DND-41 (cell line): ENCODE results near the gene ESRRA.

ENCODE experiments used
- ATAC-seq: fragments of 200-7000 bp; cut with Tn5 transposase; 3 replicates; pipeline ENCODE4 v1.9.1; 2021; ENCODE audit warnings: low read depth; ENCODE audit not compliant: insufficient read depth
- DNase-seq: peaks from one replicate; pipeline ENCODE4 v3.0.0-alpha.2; 2020
- H2AFZ ChIP-seq: 2 replicates; pipeline ENCODE4 v1.6.0; 2012; ENCODE audit warnings: low read depth, low read length
- H3K27ac ChIP-seq: 2 replicates; pipeline ENCODE4 v1.5.1; 2012; ENCODE audit warnings: low read length, inconsistent platforms
- H3K27me3 ChIP-seq: fragments of 200-600 bp; sonication (generic); 2 replicates; pipeline ENCODE4 v1.6.0; 2012; ENCODE audit warnings: low read length, mild to moderate bottlenecking, inconsistent platforms; ENCODE audit not compliant: insufficient read depth, poor library complexity
- H3K36me3 ChIP-seq: 2 replicates; pipeline ENCODE4 v1.5.1; 2012; ENCODE audit warnings: low read length, inconsistent platforms; ENCODE audit not compliant: insufficient read depth
- H3K4me1 ChIP-seq: 2 replicates; pipeline ENCODE4 v1.5.1; 2012; ENCODE audit warnings: mild to moderate bottlenecking, low read length; ENCODE audit not compliant: insufficient read depth
- H3K4me2 ChIP-seq: 2 replicates; pipeline ENCODE4 v1.6.0; 2012; ENCODE audit warnings: mild to moderate bottlenecking, moderate library complexity, low read length, inconsistent platforms; ENCODE audit not compliant: insufficient read depth
- H3K4me3 ChIP-seq, 2 experiments: fragments of 200-600 bp in 1 of 2; shearing (Covaris generic) in 1 of 2; 2 replicates each; pipeline ENCODE4 v1.5.1; 2012 to 2016; ENCODE audit warnings: inconsistent platforms in 2 of 2, low read length in 2 of 2, mild to moderate bottlenecking in 2 of 2, low read depth in 1 of 2, moderate library complexity in 1 of 2
- H3K79me2 ChIP-seq: 2 replicates; pipeline ENCODE4 v1.6.0; 2012; ENCODE audit warnings: low read length, inconsistent platforms; ENCODE audit not compliant: insufficient read depth
- H3K9ac ChIP-seq: 2 replicates; pipeline ENCODE4 v1.6.0; 2012; ENCODE audit warnings: low read depth, mild to moderate bottlenecking, inconsistent platforms, low read length, moderate library complexity
- H3K9me3 ChIP-seq: 2 replicates; pipeline ENCODE4 v1.5.1; 2012; ENCODE audit warnings: low read length, moderate library complexity, mild to moderate bottlenecking, inconsistent platforms; ENCODE audit not compliant: insufficient read depth, severe bottlenecking
- H4K20me1 ChIP-seq: 2 replicates; pipeline ENCODE4 v1.6.0; 2012; ENCODE audit warnings: low read length; ENCODE audit not compliant: insufficient read depth
- EZH2 ChIP-seq: IDR thresholded peaks from 3 replicates; pipeline ENCODE4 v1.6.1; 2012; ENCODE audit warnings: borderline replicate concordance, low read depth, mild to moderate bottlenecking, moderate library complexity, low read length, inconsistent platforms; ENCODE audit not compliant: severe bottlenecking
- TF ChIP-seq, protein P1 (sequence below): IDR thresholded peaks from 2 replicates; pipeline ENCODE4 v1.5.1; 2012; ENCODE audit warnings: borderline replicate concordance, low read length, moderate library complexity, mild to moderate bottlenecking; ENCODE audit not compliant: poor library complexity, severe bottlenecking; ENCODE audit errors: extremely low read depth

Gene ESRRA

DNA sequence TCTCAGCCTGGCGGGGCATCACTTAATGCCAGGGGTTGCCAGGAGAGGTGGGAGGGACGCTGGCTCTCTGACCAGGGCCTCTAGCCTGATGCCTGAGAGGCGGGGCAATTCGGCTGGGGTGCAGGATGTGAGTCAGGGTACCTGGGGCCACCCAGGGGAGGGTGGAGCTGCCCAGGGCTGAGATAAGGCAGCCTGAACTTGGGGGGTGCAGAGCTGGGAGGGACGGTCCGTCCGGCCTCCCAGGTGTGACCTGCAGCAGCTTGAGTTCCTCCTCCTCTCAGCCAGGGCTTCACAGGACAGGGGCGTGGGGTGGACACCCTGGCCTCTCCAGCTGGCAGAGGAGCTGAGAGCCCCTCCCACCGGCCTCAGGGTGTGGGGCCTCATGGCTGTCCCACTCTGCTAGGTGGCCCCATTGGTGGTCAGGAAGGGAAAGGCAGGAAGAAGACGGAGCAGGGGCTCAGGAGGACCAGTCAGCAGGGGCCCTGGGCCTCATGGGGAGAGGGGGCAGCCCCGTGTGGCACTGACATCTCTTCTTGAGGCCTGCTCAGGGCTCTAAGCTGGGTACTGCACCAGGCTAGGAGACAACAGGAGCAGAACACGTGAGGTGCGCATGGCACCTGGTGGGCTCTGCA lies 52.7 kb downstream of the ESRRA start:
- TF ChIP-seq, protein P1, sequence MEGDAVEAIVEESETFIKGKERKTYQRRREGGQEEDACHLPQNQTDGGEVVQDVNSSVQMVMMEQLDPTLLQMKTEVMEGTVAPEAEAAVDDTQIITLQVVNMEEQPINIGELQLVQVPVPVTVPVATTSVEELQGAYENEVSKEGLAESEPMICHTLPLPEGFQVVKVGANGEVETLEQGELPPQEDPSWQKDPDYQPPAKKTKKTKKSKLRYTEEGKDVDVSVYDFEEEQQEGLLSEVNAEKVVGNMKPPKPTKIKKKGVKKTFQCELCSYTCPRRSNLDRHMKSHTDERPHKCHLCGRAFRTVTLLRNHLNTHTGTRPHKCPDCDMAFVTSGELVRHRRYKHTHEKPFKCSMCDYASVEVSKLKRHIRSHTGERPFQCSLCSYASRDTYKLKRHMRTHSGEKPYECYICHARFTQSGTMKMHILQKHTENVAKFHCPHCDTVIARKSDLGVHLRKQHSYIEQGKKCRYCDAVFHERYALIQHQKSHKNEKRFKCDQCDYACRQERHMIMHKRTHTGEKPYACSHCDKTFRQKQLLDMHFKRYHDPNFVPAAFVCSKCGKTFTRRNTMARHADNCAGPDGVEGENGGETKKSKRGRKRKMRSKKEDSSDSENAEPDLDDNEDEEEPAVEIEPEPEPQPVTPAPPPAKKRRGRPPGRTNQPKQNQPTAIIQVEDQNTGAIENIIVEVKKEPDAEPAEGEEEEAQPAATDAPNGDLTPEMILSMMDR: no peak
- TF ChIP-seq EZH2: no peak
- H3K9ac ChIP-seq: peak overlapping the region; percentile 96
- H3K4me3 ChIP-seq: peak overlapping the region; percentile 78 to 98
- ATAC-seq (no peak), DNase-seq (no peak)
- peaks cover 23% of the 10 kb centered on the region for H3K79me2 ChIP-seq
- peak overlapping the region; percentile 99 for H2AFZ ChIP-seq
- H3K36me3 ChIP-seq: peaks cover 28% of the 10 kb centered on the region
- no peaks in the 10 kb centered on the region for H3K9me3 ChIP-seq
- peaks cover 26% of the 10 kb centered on the region for H3K4me1 ChIP-seq
- peak overlapping the region; percentile 89 for H3K27ac ChIP-seq
- H3K27me3 ChIP-seq: no peaks in the 10 kb centered on the region
- H3K4me2 ChIP-seq: peak overlapping the region; percentile 100
- H4K20me1 ChIP-seq: peaks cover 3% of the 10 kb centered on the region; the same call in 1 of the 2 replicates

DNA sequence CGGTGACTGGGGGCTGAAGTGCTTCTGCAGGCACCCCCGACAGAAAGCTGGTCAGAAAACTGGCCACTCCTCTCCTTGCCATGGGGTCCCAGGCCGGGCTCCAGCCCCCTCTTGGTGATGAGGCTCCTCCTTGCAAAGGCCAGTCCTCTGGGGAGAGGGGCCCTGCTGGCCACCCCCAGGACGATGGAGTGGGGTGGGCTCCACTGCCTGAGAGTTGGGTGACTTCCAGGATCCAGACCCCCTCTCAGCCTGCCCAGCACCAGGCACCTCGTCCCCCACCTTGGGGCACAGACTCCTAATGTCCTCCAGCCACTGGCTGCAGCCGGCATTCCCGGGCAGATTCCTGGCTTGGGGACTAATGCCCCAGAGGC lies 53.2 kb downstream of the ESRRA start:
- Histone ChIP-seq H3K27me3 (no peaks in the 10 kb centered on the region), H3K4me2 (peak overlapping the region; percentile 100), H3K9me3 (no peaks in the 10 kb centered on the region), H3K36me3 (peaks cover 33% of the 10 kb centered on the region), H3K79me2 (peaks cover 23% of the 10 kb centered on the region), H2AFZ (peak overlapping the region; percentile 99), H3K4me3 (peak overlapping the region; percentile 78 to 98), H3K27ac (peak overlapping the region; percentile 89), H3K4me1 (peaks cover 26% of the 10 kb centered on the region), H4K20me1 (peaks cover 3% of the 10 kb centered on the region; the same call in 1 of the 2 replicates), H3K9ac (peak overlapping the region; percentile 96)
- DNase-seq (no peak), ATAC-seq (peak; percentile 9)
- TF ChIP-seq EZH2: no peak
- TF ChIP-seq, protein P1: no peak

DNA sequence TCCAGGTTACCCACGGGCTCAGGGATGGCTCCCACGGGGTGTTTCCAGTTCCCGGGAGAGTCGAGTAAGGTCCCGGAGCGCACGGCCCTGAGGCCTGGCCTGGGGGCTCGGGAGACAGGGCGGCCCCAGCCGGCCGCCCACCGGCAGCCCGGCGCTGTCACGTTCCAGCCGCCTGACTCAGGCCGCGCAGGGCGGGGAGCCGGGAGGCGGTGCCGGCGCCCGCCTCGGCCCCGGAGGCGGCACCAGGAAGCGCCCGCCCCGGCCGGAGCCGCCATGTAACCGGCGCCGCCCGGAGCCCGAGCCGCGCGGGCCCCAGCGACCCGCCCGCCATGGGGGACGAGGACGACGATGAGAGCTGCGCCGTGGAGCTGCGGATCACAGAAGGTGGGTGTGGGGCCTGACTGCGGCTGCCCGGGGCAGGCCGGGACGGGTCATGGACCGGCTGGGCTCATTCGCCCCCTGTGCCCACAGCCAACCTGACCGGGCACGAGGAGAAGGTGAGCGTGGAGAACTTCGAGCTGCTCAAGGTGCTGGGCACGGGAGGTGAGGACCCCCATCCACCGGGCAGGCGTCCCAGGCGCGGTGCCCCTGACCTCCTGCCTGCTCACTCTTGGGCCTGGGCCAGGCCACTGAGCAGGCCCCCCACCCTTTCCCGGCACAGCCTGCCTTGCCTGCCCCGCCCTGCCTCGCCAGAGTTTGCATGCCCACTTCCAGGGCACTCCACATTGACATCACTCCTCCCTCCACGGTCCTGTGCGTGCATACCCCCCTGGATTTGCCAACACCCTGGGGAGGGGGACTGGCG lies 53.8 kb downstream of the ESRRA start, which contains the start of gene RPS6KA4:
RPS6KA4 (plus strand) TSS at position 256 of the 805 bp plus-strand sequence; CDS start at position 330, 74 bp downstream.
- H3K4me2 ChIP-seq: peak within 1 kb of the TSS; percentile 100
- H3K27ac ChIP-seq: peak within 1 kb of the TSS; percentile 89
- TF ChIP-seq, protein P1: no peak
- no peak for TF ChIP-seq EZH2
- H4K20me1 ChIP-seq: peaks cover 3% of the 10 kb centered on the region; the same call in 1 of the 2 replicates
- no peaks in the 10 kb centered on the region for H3K9me3 ChIP-seq
- ATAC-seq (peak; percentile 91), DNase-seq (peak; percentile 52)
- H3K4me3 ChIP-seq: peak within 1 kb of the TSS; percentile 78 to 98
- H3K79me2 ChIP-seq: peaks cover 23% of the 10 kb centered on the region
- H2AFZ ChIP-seq: peak within 1 kb of the TSS; percentile 99
- H3K27me3 ChIP-seq: no peaks in the 10 kb centered on the region
- H3K36me3 ChIP-seq: peaks cover 37% of the 10 kb centered on the region
- peaks cover 26% of the 10 kb centered on the region for H3K4me1 ChIP-seq
- peak within 1 kb of the TSS; percentile 96 for H3K9ac ChIP-seq
